Measurements from ENCODE around the gene SPIRE1.

Gene SPIRE1

DNA sequence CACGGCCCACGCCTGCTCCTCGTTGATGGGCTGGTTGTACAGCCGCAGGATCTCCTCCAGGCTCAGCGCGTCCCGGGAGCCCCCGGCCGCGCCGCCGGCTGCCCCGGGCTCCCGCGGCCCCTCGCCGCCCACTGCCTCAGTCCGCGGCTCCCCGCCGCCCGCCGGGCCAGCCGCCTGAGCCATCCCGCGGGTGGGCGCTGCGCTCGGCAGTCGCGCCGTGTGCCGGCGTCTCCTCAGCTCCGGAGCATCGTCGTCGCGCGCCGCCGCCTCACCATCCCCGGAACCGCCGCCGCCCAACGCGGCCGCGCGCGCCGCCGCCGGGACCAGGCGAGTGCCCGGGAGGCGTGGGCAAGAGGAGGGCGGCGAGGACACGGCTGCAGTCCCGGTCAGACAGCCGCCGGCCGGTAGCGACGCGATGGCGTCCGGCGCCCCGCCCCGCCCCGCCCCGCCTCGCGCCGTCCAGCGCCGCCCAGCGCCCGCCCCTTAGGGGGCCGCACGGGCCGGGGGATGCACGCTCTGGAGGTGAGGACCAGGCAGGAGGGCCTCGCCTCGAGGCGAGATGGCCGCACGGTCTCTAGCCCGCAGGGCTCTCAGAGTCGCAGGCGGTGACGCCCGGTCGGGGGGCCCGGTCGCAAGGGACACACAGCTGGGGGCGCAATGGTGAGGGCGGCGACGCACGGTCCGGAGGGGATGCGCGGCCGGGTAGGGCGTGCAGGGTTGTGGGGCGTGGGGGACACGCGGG lies at the start of gene SPIRE1:
Gene SPIRE1 (minus strand): TSS at position 424 of the 742 bp plus-strand sequence. CDS start 241 bp downstream, at position 183.
- DNase-seq = peak; percentile 26

DNA sequence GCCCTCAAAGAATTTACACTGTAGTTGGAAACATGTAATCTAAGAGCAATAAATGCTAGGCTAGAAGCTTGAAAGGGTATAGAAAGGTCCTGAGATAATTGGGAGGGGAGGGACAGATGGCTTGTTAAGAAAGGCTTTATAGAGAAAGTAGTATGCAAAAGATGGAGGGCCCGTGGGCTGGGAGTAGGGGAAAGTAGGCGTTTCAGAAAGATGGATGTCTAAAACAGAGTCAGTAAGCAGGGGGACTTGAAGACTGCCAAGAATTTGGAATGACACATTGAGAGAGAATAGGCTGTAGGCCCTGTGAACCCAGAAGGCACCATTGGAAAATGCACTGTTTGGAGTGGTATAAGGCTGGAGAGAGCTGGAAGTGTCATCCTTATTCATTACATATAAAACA lies 45.8 kb upstream of the SPIRE1 start:
- no peak for DNase-seq

DNA sequence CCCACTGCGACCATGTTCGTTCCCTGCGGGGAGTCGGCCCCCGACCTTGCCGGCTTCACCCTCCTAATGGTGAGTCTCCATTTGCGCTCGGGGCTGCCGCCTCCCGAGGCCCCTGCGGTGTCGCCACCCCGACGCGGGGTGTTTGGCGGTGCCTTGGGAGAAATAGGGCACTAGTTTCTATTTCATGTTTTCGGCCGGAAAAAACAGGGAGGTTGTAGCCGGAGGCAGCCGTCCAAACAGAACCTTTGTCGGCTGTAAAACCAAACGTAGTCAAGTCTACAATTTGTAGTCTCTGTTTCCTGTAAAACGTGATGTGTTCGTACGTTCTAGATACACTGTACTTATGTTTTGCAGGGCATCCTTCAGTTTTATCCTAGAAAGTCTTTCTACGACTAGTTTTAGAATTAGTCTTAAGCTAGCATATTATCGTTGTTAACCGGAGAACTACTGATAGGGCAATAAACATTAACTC lies 45.2 kb upstream of the SPIRE1 start:
- DNase-seq = no peak

DNA sequence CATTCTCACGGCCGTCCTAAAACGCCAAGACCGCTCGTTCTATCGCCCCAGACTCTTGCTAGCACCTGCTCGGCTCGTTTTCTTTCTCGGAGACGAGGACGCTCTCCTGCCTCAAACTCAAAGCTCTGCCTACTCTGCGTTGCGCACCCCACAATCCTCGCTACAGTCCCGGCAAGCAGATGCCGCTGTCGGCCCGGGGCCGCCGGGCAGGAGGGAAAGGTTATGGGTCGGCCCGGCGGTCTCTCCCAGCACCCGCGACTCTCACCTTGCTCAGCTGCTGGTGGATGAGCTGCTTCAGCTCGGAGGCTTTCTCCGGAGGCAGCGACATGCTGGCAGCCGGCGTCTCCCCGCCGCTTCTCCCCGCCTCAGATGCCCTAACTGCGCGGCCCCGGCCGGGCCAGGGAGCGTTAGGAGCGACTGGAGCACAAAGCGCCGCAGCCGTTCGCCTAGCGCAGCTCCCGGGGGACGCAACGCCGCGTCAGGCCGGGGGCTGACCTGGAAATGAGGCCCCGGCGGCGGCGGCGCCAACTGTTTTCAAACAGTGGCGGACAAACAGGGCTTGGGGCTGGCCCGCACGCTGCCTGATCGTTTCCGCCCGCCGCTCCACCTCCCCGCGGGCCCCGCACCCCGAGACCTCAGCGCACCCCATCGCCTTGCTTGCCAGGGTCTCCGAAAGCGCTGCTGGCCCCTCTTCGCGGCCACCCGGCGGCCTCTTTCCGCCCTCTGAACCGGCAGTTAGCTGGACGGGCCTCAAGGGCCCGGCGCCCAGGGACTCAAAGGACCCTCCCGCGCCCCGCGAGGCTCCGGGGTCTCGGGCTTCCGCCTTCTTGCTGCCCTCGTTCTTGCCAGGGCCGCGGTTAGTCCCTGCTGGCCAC lies 44.6 kb upstream of the SPIRE1 start, which contains the start of the genes CEP76 and PSMG2:
Gene CEP76 (minus strand): TSS at position 503 of the 875 bp plus-strand sequence. CDS start 175 bp downstream, at position 328.
Gene PSMG2 (plus strand): TSS at position 822 of the 875 bp plus-strand sequence. CDS start 66 bp downstream, outside the sequence.
- DNase-seq = peak; percentile 79

DNA sequence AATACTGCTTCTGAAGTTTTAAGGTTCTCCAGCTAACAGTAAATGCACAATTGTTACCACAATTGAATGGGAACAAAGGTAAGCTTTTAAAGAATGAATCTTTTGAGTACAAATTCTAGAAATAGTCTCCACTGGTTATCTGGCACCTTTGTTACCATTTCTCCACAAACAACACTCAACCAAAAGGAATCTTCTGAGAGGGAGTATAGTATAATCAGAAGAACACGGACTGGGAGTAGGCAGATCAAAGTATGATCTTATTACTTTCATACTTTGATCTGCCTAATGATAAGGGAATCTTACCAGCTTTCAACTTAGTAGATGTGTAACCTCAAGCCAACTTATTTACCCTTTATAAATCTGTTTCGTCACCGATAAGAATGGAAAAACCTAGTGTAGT lies 43.3 kb upstream of the SPIRE1 start:
- DNase-seq = no peak

DNA sequence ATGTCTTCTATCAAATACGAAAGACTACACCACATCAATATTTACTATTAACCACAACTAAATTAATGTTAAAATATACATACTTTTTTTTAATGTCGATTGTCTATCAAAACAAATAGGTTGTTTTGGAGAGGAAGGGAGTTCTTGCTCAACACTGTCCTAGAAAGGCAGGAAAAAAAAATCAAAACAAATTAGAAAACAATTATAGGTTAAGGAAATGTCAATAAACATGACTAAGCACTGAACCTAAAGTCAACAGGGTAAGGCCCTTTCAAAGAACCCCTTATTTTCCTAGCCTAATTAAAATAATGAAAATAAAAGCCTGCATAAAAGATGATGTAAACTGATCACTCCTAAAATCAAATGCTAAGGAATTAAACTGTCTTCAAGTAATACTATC lies 41.8 kb upstream of the SPIRE1 start:
- DNase-seq = no peak

DNA sequence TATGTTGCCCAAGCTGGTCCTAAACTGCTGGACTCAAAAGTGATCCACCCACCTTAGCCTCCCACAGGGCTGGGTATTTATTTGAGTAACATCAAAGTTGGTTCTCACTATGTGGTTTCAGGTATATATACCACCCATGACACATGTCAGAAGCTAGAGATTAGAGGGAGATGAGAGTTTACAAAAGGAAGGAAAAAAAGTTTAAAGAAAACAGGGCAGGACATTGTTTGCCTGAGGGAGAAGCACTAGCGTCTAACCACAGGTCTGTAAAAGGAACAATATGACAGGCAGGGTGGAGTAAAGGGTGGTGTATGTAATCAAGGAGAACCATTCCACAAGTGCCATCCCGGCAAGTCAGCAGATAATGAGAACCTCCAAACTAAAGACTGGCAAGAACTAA lies 36.1 kb upstream of the SPIRE1 start:
- DNase-seq = no peak

DNA sequence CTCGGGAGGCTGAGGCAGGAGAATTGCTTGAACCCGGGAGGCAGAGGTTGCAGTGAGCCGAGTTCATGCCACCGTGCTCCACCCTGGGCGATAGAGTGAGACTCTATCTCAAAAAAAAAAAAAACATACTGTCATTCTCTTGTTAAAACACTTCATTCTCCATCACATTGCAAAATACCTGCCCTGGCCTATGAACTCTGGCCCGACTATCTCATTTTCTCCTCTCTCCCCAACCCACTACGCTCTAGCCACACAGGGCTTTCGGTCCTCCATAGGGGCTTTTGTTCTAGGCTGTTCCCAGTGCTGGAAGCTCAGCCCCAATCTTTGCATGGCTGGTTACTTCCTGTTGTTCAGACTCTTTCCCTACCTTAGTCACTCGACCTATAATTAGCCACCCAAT lies 34.3 kb upstream of the SPIRE1 start:
- no peak for DNase-seq

DNA sequence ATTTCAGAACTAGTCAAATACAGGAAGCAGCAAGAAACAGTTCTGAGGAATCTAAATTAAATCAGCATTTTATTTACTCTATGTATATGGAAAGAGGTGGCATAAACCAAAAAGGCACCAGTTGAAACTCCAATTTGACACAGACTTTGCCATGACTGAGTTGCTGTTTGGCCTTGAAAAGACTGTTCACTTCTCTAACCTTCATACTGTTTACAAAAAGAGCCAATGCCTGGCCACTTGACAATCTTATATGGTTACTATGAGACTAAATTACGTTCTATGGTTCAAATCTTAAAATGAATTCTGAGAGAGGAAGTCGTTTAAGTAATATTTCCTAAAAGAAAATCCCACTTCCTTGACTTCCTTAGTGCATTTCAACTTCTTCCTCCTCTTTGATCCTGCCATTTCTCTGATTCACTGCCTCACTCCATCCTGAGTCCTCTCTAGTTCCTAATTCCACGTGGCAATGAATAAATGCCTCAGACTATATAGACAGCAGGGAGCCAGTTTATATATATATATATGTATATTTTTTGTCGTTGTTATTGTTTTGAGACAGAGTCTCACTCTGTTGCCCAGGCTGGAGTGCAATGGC lies 31.4 kb upstream of the SPIRE1 start:
- no peak for DNase-seq

DNA sequence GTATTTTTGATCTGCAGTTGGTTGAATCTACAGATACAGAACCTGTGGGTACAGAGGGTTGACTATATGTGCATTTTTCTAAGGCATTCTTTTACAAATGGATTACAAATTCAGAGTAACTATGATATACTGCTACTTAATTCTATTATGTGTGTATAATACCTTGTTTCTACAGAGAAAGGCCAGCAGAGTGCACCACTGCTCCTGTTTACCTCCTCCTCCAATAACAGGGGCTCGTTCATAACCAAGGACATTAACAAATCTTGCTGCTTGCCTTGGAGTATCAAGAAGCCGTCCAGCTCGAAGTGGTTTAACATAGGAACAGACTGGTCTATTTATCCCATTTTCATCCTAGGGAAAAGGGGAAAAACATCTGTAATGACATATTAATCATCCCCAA lies 28.2 kb upstream of the SPIRE1 start:
- DNase-seq = no peak

DNA sequence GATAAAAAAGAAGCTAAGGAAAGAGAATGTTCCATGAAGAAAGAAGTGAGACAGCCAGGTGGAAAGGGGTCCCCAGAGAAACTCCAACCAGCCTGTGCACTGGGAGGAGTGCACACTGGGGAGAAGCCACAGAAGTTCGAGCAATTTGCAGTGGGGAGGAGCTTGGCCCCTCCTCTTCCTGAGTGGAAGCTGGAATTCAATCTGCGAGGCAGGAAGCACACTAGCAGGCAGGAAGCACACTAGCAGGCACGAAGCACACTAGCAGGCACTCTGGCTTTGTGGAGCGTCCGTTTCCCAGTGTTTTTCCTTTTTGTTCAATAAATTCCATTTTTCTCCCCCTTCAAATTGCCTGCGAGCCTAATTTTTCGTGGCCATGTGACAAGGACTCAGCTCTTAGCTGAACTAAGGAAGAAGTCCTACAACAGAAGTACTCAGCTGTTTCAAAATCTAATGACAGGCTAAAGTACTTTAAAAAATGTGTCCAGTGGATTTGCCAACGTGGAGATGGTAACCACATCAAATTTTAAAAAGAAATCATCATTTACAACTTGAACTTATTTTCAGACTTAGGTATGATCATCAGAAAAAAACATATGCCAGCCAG lies 21.4 kb upstream of the SPIRE1 start:
- DNase-seq = no peak

DNA sequence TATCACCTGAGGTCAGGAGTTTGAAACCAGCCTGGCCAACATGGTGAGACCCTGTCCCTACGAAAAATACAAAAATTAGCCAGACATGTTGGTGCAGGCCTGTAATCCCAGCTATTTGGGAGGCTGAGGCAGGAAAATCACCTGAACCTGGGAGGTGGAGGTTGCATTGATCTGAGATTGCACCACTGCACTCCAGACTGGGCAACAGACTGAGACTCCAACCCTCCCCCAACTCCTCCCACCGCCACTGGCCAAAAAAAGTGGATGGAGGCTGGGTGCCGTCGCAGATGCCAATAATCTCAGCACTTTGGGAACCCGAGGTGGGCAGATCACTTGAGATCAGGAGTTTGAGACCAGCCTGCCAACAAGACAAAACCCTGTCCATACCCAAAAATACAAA lies 10.1 kb upstream of the SPIRE1 start:
- DNase-seq = no peak

DNA sequence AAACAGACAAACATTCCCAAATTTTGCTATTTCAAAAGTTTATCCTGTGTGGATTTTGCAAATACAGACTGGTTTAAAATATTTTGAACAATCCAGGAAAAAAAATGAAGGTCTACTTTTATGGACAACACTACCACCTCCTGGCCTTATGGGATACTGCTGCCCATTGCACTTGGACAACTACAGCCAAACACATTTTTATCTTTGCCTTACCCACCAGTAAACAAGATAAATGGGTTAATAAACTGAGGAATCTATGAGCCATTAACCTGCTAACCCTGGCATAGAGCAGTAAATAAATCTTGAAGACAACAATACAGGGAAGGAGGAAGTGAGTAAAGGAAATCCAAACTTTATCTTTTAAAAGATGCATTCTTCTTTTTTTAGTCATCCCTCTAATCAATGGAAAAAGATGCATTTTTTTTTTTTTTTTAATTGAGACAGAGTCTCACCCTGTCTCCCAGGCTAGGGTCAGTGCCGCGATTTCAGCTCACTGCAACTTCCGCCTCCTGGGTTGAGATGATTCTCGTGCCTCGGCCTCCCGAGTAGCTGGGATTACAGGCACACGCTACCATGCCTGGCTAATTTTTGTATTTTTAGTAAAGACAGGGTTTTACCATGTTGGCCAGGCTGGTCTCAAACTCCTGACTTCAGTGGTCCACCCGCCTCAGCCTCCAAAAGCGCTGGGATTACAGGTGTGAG lies 2.1 kb upstream of the SPIRE1 start:
- DNase-seq = no peak

DNA sequence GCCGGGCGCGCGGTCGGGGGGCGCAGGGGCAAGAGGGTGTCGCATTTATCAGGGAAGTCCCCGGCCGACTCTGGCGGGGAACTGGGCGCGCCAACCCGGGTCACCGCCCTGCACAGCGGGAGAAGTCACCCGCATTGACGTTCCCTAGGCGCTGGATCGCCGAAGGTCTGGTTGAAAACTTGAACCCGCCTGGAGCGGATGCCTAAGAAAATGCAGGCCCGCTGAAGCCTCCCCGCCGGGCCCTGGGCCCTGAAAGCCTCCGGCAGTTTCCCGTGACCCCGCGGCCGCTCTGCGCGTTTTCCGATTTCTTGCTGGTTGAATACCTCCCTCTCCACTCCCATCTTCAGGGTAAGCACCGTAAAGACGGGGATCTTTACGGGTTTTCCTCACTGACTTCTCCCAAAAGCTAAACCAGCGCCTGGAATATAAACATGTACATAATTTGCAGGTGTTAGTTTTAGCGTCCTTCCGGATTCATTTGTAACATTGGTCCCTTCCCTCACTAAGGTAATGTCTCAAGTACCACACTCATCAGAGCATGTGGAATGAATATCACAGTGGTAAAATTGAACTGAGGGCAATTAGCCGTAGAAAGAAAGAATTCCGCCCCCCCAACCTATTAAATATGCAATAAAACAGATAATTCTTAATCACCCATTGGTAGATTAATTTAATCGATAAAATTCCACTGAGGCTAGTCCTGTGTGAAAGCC lies 675 bp upstream of the SPIRE1 start:
- no peak for DNase-seq

DNA sequence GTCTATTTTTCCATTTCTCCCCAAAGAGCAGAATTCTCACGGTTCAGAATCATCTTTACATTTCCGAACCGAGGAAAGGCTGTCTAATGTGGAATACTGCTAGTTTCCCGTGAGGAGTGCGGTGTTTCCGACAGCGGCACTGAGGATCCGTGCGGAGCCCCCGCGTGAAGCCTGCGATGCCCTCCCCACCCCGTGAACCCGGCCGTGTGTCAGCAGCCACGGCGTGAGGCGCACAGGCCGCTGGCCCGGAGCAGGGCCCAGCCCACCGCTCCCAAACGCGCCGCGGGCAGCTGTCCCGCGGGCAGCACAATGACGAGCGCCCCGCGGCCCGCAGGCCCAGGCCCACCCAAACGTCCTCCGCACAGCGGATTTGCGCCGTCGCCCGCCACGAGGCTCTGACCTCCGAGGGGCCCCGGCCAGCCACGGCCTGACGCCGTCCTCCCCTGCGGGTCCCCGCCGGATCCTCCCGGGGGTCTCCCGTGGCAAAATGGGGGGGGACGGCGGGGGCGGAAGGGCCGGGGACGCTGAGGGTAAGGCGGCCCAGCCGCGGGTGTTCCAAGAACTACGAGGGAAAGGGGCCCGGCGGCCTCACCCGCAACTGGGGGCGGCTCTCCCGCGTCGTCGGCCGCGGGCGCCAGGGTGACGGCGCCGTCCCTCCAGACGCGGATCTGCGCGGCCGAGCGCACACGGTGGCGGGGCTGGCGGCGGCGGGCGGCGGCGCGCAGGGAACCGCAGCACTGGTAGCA lies 796 bp downstream of the SPIRE1 start:
- no peak for DNase-seq

DNA sequence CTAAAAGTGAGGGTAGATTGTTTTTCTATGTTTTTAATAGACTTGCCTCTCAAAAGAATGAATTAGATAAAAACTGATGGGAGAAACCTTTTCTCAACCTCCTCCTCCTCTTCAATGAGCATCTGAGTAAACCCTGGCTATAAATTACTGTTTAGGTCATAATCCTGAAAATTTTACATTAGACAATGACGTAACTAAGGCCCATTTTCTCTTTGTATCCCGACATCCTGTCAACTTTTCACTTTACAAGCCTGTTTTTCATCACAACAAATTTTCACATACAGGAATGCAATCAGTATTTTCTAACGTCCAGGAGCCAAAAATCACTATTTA lies 1.3 kb downstream of the SPIRE1 start:
- DNase-seq = no peak

DNA sequence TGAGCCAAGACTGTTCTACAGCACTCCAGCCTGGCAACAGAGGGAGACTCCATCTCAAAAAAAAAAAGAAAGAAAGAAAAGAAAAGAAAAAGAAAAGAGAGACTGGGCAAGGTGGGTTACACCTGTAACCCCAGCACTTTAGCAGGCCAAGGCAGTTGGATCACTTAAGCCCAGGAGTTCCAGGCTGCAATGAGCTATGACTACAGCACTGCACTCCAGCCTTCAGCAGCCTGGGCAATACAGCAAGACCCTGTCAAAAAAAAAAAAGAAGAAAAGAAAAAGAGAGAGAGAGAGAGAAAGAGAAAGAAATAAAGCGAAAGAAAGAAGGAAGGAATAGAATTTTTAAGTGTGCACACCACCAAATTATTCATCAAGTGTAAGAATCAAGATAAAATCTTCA lies 2.9 kb downstream of the SPIRE1 start:
- no peak for DNase-seq

DNA sequence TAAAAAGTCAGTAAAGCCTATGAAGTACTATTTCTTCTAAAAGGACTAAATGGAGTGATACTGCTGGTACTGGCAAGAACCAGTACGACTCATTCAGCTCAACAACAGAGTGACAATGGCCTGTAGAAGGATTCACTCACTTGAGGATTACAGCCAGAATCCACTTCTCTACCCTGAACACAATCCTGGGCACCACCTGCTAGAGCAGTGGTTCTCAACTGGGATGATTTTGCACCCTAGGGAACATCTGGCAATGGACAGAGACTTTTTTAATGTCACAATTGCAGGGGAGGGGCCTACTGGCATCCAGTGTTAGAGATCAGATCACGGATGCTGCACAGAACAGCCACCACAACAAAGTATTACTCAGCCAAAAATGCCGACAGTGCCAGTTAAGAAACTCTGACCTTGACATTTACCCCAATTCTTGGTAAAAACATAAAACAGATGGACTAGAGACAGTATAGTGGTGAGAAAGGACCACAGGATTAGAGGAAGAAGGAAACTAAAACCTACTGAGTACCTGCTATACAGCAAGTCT lies 5.0 kb downstream of the SPIRE1 start:
- no peak for DNase-seq

DNA sequence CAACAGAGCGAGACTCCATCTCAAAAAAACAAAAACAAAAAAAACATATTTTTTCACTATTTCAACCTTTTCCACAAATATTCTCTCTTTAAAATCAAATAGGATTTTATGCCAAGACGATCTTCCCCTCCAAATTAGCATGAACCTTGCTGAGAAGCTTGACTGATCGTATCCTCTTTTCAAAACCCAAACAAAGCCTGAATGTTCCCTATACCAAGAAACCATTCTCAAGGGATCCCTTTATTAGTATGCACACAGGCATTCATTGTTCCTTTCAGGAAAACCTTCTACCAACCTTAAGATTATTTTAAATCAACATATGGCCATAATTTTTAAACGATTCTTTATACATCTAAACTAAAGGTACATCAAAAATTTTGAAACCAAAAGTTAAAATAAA lies 6.3 kb downstream of the SPIRE1 start:
- DNase-seq = no peak

DNA sequence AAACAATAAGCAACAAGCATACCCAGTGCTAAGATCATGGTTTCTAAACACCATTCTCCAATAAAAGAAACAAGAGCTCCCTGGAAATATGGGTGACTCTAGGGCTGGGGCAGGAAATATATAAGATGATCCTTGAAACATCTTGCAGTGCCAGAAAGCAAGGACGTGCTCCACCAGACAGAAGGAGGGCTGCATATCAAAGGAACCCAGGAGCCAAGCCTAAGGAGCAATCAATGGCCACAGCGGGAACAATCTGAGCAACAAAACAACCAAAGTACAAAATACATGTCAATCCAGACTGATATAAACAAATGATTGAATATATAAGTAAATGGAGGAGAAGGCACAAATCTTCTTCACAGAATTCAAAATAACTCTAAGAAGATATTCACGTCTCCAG lies 10.1 kb downstream of the SPIRE1 start:
- no peak for DNase-seq

DNA sequence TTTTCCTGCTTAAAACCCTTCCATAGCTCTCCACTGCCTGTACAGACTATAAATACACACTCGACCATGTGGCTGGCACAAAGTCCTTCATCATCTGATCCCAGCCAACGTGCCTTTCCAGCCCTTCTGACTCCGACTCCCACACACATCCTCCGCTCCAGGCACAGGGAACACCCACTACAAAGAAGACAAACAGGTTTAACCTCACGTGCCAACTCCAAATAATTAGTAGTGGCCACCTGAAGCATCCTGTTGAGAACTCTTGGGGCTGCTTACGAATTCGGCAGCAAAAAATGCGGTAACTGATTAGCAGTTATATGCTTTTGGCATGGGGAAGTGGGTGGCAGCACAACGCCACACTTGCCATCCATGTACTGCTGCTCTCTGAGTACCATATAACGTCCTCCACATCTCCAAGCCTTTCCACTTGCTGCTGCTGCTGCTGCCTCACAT lies 12.1 kb downstream of the SPIRE1 start:
- no peak for DNase-seq
